ENCODE measurements around the gene PC. TPM values are rescaled to one million over a fixed set of nuclear protein-coding genes. Genes with fewer than 3 reads are reported as not detected.

Gene PC
- total RNA-seq, 1 donor from 2014 or later, result 5.0 TPM

DNA sequence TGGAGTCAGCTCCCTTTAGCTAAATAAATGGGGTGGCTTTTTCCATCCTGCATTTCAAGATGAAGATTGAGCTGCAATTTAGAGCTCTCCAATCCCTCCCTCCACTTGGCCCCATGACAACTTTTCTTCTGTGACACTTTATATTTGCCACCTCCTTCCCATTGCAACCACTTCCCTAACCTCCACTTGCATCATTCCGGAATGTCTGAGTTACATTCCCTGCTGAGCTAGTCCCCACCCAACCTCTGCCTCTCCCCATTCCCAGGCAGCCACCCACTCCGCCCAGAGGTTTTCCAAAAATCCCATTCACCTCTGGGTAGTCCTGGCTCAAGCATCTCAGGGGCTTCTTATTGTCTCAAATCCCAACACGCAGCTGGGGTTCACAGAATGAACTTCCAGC lies 24.7 kb downstream of the PC start:
- intact Hi-C loops (cut with micrococcal nuclease), result no loop called here
- H3K27ac Mint-ChIP-seq, result no peak overlapping the region
- H3K4me3 Mint-ChIP-seq, result no peak overlapping the region
- ATAC-seq (ENCODE audit: low read depth), result no peak
- peaks cover 23% of the 10 kb centered on the region for H3K27me3 Mint-ChIP-seq
- TF ChIP-seq, protein P1, sequence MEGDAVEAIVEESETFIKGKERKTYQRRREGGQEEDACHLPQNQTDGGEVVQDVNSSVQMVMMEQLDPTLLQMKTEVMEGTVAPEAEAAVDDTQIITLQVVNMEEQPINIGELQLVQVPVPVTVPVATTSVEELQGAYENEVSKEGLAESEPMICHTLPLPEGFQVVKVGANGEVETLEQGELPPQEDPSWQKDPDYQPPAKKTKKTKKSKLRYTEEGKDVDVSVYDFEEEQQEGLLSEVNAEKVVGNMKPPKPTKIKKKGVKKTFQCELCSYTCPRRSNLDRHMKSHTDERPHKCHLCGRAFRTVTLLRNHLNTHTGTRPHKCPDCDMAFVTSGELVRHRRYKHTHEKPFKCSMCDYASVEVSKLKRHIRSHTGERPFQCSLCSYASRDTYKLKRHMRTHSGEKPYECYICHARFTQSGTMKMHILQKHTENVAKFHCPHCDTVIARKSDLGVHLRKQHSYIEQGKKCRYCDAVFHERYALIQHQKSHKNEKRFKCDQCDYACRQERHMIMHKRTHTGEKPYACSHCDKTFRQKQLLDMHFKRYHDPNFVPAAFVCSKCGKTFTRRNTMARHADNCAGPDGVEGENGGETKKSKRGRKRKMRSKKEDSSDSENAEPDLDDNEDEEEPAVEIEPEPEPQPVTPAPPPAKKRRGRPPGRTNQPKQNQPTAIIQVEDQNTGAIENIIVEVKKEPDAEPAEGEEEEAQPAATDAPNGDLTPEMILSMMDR (IDR thresholded peaks at IDR 0.05), result no peak
- no peaks in the 10 kb centered on the region for H3K36me3 Mint-ChIP-seq (ENCODE audit: low read depth)
- H3K9me3 Mint-ChIP-seq, result no peaks in the 10 kb centered on the region
- ChIA-PET CTCF (no interaction called here), POLR2A (no interaction called here)
- no peak for DNase-seq
- no peaks in the 10 kb centered on the region for H3K4me1 Mint-ChIP-seq

DNA sequence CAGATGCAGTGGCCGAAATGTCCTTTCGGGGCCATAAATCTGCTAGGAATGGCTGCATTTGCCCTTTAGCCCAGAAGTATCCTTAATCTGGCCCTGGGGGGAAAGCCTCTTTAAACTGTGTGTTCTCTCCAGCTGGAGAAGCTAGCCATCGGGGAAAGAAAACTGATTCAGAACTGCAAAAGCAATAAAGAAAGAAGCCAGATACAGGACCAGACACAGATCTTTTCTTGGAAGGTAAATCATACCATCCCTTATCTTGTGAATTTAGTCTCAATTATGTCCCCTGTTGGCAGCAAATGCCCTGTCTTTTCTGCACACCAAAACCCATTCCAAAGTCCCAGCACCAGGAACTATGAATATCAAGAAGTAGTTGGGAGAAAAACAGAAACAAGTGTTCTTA lies 25.6 kb downstream of the PC start:
- ChIA-PET POLR2A (no interaction called here), CTCF (no interaction called here)
- peaks cover 25% of the 10 kb centered on the region for H3K27me3 Mint-ChIP-seq
- H3K9me3 Mint-ChIP-seq, result no peaks in the 10 kb centered on the region
- DNase-seq (no peak), ATAC-seq (ENCODE audit: low read depth) (no peak)
- no peaks in the 10 kb centered on the region for H3K4me1 Mint-ChIP-seq
- TF ChIP-seq, protein P1 (IDR thresholded peaks at IDR 0.05), result no peak
- intact Hi-C loops (cut with micrococcal nuclease), result no loop called here
- no peak overlapping the region for H3K4me3 Mint-ChIP-seq
- no peaks in the 10 kb centered on the region for H3K36me3 Mint-ChIP-seq (ENCODE audit: low read depth)
- no peak overlapping the region for H3K27ac Mint-ChIP-seq

DNA sequence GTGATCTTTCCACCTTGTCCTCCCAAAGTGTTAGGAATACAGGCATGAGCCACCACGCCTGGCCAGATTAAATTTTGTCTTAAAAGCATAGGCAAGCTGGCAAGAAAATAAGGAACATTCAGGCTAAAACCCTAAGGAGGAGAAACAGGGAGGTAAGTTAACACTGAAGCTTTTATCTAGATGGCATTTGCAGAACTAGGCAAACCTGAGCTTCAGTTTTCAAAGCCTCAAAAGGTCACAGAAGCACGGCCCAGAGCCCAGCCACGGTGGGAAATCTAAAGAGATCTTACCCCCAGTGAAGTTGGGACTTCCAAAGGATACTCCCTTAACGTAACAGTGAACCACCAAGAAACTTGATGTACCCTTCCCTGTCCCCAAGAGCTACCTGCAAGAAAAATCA lies 28.4 kb downstream of the PC start:
- TF ChIP-seq, protein P1 (IDR thresholded peaks at IDR 0.05), result no peak
- ChIA-PET POLR2A (no interaction called here), CTCF (no interaction called here)
- no peaks in the 10 kb centered on the region for H3K9me3 Mint-ChIP-seq
- ATAC-seq (ENCODE audit: low read depth) (no peak), DNase-seq (no peak)
- no peak overlapping the region for H3K27ac Mint-ChIP-seq
- H3K4me3 Mint-ChIP-seq, result no peak overlapping the region
- H3K4me1 Mint-ChIP-seq, result no peaks in the 10 kb centered on the region
- no peaks in the 10 kb centered on the region for H3K36me3 Mint-ChIP-seq (ENCODE audit: low read depth)
- intact Hi-C loops (cut with micrococcal nuclease), result no loop called here
- H3K27me3 Mint-ChIP-seq, result peaks cover 20% of the 10 kb centered on the region

DNA sequence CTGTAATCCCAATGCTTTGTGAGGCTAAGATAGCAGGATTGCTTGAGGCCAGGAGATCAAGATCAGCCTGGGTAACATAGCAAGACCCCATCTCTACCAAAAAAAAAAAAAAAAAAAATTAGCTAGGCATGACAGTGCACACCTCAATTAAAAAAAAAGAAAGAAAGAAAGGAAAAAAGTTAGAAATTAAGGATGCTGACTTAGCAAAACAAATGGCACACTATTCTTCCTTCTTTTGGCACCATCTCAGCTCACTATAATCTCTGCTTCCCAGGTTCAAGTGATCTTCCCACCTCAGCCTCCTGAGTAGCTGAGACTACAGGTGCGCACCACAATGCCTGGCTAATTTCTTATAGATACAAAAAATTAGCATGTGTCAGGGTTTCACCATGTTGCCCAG lies 33.9 kb downstream of the PC start:
- no peaks in the 10 kb centered on the region for H3K9me3 Mint-ChIP-seq
- ChIA-PET CTCF (no interaction called here), POLR2A (no interaction called here)
- no peak overlapping the region for H3K27ac Mint-ChIP-seq
- H3K36me3 Mint-ChIP-seq (ENCODE audit: low read depth), result no peaks in the 10 kb centered on the region
- H3K27me3 Mint-ChIP-seq, result peaks cover 8% of the 10 kb centered on the region
- intact Hi-C loops (cut with micrococcal nuclease), result no loop called here
- no peak overlapping the region for H3K4me3 Mint-ChIP-seq
- ATAC-seq (ENCODE audit: low read depth) (no peak), DNase-seq (no peak)
- TF ChIP-seq, protein P1 (IDR thresholded peaks at IDR 0.05), result no peak
- no peaks in the 10 kb centered on the region for H3K4me1 Mint-ChIP-seq

- Mint-ChIP-seq H3K9me3 (no peaks in the 10 kb centered on the region), H3K4me3 (no peak overlapping the region), H3K36me3 (ENCODE audit: low read depth) (no peaks in the 10 kb centered on the region), H3K27me3 (peaks cover 6% of the 10 kb centered on the region), H3K27ac (no peak overlapping the region), H3K4me1 (no peaks in the 10 kb centered on the region)
- ChIA-PET POLR2A (no interaction called here), CTCF (no interaction called here)
- ATAC-seq (ENCODE audit: low read depth) (no peak), DNase-seq (no peak)
- TF ChIP-seq, protein P1 (IDR thresholded peaks at IDR 0.05), result no peak
- intact Hi-C loops (cut with micrococcal nuclease), result no loop called here
These were observed 35.6 kb downstream of the PC start for GRCh38 chr11:66922551-66922950.

All from activated B cell treated with CpG ODN at 0.5 μM for 24 hours (primary cell).